CD4-positive, alpha-beta T cell treated with Interleukin-1 beta for 1 hour (primary cell): ENCODE measurements around the gene PDE4D.
"Not testable (repeated sequence)": the region's sequence is repeated elsewhere in the genome, so short reads cannot be mapped to it uniquely, and the experiment has no call there.

Experiments used
- DNase-seq, 2 donors: peaks; one replicate each; pipeline ENCODE4 v3.0.0-alpha.2; 2020 to 2022

Gene PDE4D

DNA sequence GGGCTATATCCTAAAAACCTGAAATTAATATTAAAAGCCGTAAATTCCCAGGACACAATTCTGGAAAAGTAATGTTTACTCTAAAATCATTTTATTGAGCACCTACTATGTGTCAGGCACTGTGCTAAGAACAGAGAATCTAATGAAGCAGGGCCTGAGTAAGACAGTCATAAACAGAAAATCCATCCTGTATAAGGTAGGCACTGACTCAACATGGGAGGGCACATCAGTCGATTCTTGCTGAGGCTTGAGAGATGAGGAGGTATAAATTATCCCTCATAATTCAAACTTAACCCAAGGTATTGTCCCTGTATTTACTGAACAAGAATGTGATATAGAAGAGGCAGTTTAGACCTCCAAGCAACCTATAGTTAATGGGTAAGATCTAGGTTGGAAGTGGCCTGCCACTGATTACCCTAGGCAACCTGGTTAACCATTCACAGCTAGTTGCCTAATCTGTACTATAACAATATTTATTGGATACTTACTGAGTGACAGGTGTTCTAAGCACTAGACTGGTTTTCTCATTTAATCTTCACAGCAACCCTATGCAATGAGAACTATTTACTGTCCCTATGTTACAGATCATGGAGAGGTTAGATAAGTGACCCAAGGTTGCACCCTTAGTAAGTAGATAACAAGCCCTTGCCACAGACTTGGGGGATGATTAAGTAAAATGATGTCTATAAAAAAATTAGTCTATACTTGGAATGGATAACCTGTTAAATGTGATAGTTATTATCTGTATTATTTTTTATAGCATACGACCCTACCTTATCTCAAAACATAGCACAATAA lies 317.7 kb downstream of the PDE4D start:
- DNase-seq = no peak

DNA sequence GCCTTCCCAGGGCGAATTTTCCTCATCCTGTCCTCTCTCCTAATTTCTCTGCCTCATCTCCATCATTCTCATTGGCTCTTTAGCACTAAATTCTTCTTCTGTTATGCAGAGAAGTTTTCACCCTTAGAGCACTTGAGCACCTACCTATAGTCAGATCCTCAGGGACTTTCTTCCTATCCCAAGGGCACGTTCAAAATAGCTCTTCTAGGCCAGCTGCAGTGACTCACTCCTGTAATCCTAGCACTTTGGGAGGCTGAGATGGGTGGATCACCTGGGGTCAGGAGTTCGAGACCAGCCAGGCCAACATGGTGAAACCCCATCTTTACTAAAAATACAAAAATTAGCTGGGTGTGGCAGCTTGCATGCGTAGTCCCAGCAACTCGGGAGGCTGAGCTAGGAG lies 320.0 kb downstream of the PDE4D start:
- not testable (repeated sequence) for DNase-seq

DNA sequence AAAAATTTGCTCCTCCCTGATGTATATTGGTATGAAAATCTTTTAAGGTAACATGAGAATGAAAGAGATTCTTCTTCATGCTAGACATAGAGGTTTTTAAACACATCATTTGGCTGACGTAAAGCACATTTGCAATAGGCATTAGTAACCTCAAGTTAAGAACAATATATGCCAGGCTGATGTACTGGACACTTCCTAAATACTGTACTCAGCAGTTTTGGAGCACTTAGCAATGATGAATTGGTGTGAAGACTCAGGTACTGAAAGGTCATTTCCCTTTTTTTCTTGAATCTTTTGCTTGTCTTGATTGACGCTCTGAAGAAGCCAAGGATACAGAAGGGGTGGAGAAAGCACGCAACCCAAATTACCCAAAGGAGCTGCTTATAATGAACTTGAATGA lies 322.5 kb downstream of the PDE4D start:
- no peak for DNase-seq

DNA sequence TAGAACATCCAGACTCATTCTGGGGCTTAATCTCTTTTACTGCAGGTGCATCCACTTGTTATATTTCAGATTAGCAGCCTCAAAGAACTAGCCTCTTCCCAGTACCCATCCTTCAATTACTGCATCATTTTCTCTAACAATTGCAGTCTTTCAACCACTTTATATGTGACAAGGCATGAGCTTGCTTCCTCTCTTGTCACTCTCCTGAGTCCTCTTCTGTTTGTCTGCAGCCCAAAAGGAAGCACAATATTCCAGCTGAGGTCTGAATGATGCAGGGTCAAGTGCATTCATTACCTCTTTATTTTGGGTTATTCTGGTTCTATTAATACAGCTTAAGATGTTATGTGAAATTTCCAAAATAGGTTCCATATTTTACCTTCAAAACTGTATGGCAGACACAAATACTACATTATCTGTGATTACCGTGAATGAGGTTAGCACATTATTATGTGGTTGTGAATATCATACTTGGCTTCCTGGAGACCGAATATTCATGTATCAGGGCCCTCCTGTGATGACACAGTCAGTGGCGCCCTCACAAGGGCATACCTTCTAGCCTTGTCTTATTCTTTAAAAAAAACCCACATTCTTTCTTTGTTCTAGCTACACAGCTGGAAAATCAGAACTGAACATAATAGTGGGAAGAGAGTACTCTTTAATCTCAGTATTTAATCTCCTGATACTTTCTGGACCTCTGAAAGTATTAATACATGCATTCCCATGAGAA lies 323.8 kb downstream of the PDE4D start:
- no peak for DNase-seq

DNA sequence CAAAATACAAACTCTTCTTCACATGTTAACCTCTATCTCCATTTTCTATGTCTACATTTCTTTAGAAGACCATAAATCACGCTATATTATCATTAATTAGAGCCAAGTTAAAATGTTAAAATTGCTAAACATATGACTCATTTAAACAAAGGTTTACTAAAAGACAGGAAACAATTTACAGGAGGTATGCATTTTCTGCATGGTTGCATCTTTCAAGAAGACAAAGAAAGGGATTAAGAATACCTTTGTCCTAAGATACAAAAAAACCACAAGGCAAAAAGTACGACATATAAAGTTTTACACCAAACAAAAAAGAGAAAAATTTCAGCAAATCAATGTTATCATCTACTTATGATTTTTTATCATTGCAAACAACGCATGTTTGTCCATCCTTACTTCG lies 324.4 kb downstream of the PDE4D start:
- no peak for DNase-seq

DNA sequence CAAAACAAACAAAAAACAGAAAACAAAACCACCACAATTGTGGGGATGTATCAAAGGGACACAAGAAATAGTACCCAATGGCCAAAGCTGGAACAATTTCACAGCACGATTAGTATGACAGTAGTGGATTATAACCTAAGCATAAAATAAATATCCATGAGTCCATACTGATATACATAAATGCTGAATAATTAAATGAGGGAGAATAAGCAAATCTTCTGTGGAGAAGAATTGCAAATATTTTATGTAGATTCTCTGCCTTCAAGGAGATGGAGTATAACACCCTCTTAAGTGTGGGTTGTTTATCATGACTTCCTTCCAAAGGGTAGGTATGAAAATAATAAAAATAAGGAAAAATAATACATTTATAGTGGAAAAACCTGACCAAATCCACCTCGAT lies 325.4 kb downstream of the PDE4D start:
- no peak for DNase-seq

DNA sequence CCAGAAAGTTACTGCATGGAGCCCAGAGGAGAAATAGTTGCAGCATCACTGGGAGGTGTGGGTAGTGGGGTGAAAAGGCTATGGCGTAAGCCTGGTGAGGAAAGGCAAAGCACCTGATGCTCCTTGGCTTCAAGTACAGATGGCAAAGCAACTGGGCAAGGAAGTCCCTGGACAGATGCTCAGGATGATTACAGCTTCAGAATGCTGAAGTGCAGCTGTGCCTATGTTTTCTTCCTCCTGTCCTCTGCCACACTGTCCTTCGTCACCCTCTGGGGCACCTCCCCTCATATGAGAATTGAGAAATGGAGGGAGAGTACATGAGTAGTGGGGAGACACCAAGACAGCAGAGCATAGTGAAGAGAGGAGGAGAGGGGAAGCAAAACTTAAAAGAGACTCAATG lies 328.0 kb downstream of the PDE4D start:
- DNase-seq = no peak

DNA sequence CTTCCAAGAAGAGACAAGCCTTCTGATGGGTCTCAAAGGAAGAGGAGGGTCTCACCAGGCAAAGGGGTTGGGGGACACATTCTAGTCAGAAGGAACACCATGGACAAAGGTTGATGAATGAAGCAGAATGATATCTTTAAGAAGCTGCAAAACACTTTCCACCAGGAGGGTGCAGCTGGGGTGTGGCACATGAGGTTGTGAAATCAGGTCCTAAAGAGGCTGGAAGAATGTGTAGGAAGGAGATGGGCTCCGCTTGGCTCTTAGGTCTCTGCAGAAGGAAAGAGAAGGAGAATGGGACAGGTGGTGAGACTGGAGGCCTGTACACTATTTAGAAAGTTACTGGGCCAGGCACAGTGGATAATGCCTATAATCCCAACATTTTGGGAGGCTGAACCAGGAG lies 328.6 kb downstream of the PDE4D start:
- no peak for DNase-seq

DNA sequence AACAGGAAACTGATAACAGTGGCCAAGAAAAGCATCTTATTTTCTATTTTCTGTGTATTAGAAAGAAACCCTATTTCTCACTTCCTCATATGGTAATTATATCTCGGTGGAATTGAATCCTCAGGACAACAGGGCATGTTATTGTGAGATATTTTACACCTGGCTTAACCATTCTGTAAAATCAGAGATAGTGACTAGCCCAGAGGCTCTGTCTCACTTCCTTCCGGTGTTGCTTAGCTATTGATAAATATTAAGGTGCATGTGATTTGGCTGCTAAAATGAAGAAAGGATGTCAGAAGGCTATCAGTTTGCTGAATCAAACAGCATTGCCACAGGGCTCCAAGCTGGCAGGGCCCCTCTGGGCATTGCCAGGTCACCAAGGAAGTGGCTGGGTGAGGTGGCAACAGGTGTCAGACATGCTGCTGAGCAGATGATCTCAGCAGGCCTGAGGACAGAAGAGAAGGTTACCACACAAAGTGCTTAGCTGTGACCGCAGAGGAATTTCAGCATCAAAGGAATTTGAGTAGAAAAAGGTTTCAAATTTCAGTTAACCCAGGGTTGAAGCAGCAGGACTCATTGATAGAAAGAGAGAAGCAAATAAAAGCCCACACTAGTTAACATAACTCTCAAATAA lies 330.7 kb downstream of the PDE4D start:
- peak; percentile 4 to 79 for DNase-seq

DNA sequence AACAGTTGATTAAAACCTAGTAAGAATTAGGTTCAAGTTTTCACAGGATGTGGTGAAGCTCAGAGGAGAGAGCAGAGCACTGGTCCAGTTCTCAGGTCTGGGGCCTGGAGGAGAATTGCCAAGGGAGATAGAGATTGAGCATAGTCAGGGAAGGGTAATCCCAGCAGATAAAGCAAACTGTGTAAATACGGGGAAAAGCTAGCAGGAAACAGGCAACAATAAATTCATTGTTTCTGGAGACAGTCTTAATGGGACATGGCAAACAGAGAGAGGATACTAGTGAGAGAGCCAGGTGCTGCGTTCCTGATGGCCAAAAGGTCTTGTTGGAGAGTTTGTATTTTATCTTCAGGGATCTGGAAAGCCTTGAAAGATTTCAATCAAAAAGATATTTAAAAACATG lies 333.0 kb downstream of the PDE4D start:
- no peak for DNase-seq

DNA sequence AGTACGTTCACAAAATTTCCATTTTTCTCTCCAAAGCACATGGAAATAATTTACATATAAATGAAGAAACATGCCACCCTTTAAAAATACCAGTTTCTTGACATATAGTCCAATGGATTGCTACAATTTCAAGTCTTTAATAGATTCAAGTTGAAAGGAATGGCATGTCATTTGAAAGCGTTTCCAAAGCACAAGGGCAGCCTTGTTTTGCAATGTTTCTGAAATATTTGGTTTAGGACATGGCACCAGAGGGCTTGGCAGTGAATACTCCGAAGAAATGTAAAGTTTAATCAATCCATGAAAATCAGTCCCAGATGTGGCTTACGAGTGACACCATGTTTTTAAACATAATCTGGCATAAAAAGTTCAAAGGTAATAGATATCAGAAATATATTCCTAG lies 333.7 kb downstream of the PDE4D start:
- DNase-seq = no peak

DNA sequence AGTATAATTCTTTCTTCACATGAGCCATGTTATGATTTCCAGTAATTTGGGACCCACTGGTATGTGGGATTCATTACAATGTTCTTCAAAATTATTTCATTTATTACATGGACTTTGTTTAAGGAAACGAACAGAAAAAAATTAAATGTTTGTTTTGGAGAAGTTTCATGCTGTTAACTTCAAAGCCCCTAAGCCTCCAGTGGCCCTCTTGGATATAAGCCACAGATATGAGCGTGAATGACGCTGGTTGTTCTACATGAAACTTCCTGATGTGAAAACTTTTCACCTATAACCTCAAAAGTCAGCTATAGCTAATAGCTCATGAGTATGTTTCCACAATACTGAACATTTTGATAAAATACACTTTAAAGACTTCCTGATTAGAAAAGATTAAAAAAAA lies 334.2 kb downstream of the PDE4D start:
- no peak for DNase-seq

DNA sequence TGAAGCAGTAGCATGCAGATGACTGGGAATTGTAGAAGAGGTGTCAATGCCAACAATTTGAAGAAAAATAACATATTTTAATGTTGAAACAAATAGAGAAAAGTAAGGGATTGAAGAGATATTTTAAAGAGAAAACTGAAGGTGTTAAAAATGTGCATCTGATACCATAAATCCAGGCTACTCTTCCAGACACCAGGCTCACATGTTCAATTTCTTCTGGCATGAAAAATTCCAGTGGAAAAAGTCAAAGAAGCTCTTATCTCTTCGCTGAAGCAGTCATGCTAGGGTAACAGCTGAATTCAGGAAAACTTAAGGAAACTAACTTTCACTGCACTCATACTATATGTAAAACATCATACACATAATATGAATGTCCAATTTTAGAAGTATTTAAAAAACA lies 335.0 kb downstream of the PDE4D start:
- DNase-seq = no peak

DNA sequence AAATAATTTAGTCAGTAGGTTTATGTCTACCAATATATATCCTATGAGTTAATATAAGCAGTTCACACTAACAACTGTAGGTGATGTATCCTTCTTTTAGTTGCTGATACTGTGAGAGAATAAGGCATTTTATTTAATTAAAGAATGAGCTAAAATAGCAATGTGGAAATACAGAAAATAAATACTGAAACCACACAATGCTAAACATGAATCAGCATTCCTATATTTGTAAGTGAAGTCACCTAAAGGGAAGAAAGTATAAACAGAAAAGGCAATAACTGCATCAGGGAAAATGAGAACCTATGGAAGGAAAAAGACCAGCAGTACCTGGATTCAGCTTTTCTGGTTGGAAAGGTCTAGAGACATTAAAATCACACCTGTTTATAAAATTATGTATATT lies 336.0 kb downstream of the PDE4D start:
- no peak for DNase-seq

DNA sequence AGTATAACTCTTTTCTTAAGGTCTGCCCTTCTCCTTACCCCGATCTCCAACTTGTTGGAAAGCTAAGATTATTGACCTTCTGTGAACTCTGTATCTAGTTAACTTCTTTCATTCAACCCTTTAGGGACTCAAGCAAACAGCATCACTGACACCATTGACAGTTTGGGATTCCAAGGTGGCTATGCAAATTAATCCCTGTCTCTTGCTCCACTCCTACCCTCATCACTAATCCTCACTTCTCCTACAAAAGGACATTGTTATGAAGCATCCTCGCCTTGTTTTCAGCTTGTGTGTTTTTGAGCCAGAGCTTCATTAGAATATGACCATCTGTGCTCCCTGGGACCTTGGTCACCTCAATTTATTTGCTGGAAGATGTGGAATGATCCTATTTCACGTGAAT lies 337.9 kb downstream of the PDE4D start:
- no peak for DNase-seq

DNA sequence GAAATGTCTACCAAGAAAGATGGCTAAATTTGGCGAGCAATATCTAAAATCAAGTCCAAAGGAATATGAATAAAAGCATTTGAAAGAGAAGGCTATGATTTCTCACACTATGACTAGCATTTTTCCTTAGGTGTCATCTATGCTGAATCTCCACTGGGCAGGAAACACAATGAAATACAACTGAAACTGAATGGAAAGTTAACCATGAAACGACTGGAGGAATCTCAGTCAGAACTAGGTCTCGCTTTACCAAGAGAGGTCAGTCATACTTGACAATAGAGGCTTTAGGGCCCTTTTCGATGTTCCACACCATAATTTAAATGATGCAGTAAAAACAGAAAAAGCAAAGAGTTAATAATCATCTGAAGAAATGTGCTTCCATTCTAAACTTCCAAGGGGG lies 339.0 kb downstream of the PDE4D start:
- no peak for DNase-seq

DNA sequence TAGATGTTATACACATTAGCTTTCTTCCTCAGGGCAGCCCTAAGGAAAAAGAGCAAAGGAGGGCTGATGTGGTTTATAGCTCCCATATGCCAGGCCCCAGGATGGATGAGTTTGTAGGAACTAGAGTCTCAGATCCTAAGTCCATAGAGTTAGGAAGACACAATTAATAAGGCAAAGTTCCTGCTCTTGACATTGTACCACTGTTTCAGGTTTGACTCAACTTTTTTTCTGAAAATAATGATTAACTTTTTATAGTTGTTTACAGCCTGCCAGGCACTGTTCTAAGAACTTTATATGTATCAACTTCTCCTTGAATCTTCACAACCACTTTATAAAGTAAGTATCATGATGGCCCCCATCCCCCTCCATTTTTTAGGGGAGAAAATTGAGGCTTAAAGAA lies 339.5 kb downstream of the PDE4D start:
- no peak for DNase-seq

DNA sequence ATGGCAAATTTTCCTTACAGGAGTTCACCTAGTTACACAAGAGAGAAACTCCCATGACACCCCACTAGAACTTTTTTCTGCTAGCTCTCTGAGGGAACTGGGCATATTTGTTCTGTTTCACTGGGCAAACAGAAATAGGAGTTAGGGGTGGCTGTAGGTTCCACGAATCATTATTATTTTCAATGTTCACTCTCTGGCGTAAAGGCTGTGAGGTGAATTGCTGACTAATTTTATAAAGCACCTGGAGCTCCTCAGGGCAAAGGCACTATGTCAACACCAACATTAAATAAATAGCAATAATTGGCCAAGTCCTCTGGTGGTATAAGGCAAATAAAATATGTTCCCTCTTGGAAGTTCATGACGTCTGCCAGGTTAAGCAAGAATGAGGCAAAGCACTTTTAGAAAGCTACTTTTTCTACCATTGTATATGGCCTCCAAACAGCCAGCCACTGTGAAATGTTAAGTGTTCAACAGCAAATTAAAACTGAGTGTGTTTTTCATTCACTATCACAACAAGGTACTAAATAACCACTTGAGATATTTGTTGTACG lies 344.6 kb downstream of the PDE4D start:
- DNase-seq = no peak

DNA sequence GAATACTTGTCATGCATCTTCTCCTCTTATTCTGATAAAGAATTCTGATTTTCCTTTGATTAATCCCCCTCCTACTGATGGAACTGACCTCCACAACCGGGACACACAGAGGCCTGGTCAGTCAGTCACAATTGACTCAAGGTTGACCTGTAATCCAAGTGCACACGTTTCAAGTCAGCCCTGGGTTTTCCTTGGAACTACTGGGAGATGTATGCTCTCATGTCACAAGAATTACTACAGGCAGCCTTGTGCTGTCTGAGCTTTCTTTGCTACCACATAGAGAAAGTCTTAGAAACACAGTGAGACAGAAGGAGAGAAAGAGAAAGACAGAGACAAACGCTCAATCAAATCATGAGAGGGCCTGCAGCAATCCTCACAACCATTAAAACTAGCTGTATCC lies 345.8 kb downstream of the PDE4D start:
- DNase-seq = no peak

DNA sequence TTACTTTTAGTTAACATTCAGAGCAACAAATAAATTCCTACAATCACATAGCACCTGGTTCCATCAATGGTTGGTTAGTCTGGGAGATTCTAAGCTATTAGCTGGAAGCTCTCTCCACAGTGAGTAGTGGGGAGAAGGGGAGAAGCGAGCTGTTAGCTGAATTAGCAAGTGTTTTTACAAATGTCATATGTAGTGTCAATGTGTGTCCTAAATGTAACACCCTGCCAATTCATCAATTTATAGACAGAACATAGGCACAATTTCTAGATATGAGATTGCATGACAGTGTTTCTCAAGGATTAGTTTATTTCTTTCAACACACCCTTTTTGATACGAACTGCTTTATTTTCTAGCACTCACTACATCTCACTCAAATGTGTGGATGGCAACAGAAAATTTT lies 349.0 kb downstream of the PDE4D start:
- no peak for DNase-seq

DNA sequence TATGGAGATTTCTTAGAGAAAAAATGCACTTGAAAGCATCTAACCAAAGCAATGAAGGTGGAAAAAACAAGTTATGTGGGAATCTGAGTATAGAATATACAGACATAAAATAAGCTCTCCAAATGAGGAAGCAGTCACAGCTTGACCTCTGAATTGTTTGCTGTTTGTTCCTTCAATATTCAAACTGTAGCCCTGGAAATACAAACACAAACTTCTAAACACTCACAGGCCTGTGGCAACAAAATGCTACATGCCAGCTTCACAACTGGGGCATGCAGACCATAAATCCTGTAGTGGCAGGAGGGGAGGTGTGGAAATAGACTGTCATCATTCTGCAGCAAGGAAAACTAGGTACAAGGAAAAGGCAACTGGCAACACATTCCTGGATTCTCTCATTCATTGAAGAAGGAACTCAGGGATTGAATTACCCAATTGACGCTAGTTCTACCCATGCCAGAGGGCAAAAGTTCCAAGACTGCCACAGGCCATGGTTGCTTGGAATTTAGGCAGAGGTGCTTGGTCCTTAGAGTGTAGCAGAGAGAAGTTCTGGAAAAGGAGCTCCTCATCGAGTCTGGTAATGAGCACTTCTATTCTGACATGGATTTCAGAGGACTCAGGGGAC lies 349.6 kb downstream of the PDE4D start:
- DNase-seq = no peak

DNA sequence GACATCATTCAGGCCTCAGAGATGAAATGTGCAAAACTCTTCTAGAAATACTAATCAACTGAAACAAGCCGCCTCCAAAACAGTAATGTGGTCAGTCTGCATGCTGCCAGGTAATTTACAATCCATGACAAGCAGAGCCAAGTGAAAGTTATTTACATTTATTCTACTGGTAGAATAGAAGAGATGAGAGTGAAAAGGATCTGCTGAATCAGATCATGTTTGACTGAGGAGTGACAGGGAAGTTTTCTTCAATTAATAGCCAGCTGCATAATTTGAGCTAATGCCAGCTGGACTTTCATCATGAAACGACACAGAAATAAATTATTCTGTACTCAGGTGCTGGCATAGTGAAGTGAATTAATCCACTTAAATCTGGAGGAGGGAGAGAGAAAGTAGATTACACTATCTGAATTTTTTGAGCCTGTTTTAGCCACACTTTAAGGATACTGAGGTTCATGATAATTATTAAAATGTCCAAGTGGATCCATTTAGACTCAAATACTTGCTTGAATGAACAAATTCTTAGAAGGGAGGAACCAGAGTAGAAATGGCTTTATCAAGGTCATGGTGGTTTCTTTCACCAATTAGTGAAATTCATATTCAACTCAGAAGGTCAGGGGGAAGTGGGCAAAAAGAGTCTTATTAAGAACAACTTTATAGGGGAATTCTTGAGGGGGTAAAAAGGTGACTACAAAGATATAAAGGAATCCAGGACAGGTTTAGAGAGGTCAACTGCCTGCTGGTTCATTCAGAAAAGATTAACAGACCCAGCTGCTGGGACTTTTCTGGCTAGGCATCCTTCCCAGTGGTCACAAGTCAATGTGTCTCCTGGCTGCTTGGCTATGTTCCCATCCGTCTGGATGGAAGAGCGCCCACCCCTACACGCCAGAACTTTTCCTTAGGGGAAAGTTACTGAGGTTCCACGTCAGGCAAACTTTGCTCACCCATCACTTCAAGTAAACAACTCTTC lies 350.4 kb downstream of the PDE4D start:
- no peak for DNase-seq
